GM10266 (cell line): Measurements from ENCODE around the gene CHCHD3.

ENCODE experiments used
- DNase-seq: peaks from one replicate; pipeline ENCODE4 v3.0.0; 2012; ENCODE audit errors: extremely low spot score
- CTCF ChIP-seq: IDR thresholded peaks from 2 replicates; pipeline ENCODE4 v1.5.1; 2012; ENCODE audit warnings: mild to moderate bottlenecking, low read depth; ENCODE audit not compliant: control insufficient read depth, insufficient read depth; ENCODE audit errors: missing control alignments

The CHCHD3 gene

DNA sequence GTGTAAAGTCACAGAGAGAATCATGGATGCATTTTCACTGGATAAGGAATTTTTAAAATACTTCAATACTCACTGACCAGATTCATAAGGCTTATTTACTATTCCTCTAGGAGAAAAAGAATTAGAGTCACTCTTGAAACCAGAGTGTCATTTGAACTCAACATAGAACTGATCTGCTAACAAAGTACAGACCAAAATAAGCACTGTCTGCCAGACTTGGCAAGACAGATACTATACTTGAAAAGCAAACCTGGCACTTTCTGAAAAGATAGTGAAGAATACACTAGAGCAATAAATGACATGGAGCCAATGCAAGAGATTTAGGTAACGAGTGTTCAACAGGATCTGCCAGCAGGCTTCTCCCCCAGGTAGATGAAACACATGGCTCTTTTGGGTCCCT lies 215.3 kb downstream of the CHCHD3 start:
- TF ChIP-seq CTCF: no peak
- no peak for DNase-seq

GRCh38 chr7:132866144-132866531 lies 215.8 kb downstream of the CHCHD3 start:
- no peak for DNase-seq
- no peak for TF ChIP-seq CTCF

GRCh38 chr7:132865366-132866143 lies 216.3 kb downstream of the CHCHD3 start:
- no peak for TF ChIP-seq CTCF
- DNase-seq: no peak

DNA sequence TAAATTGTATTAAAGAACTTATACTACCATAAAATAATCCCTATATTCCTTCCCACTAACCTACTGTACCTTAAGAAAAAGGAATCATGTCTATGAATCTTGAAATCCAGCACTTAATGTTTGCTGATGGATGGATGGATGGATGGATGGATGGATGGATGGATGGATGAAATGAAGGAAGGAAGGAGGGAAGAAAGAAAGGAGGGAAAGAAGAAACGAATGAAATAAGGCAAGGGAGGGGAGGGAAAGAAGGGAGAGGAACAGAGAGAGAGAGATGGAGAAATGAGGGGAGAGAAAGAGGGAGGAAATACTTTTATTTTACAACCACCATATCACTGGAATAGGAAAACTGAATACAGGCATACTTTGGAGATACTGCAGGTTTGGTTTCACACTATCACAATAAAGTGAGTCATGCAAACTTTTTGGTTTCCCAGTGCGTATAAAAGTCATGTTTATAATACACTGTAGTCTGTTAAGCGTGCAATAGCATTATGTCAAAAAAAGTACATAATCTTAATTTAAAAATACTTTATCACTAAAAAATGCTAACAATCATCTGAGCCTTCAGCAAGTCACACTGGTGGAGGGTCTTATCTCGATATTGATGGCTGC lies 219.8 kb downstream of the CHCHD3 start:
- no peak for DNase-seq
- TF ChIP-seq CTCF: no peak

DNA sequence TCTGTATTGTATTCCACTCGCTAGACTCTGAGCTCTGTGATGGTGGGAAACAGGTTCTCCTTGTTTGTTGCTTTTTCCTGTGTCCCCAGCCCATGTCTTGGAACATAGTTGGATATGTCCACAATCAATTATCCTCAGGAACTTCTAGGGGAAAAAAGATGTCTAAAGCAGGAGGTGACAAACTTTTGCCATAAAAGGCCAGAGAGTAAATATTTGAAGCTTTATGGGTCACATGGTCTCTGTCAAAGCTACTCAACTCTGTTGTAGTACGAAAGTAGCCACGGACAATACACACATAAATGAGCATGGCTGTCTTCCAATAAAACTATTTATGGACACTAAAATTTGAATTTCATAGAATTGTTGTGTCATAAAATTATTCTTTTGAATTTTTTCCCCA lies 220.5 kb downstream of the CHCHD3 start:
- no peak for DNase-seq
- TF ChIP-seq CTCF: no peak

- no peak for DNase-seq
- no peak for TF ChIP-seq CTCF
Observed at GRCh38 chr7:132859199-132859598, 222.7 kb downstream of the CHCHD3 start.

DNA sequence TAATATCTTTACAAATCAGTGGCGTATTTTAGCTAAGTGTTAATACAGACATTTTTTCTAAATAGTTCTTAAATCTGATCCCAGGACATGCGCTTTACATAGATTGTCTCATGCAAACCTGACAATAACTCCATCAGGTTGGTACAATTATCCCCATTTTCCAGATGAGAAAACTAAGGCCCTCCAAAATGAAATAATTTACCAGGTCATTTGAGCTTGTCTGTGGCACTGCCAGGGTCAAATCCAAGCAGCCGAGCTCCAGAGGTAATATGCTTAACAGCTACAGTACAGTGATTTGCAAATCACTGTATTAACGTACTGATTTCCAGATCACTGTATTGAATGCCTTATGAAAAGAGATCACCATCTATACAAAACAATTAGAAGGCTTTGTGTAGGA lies 223.1 kb downstream of the CHCHD3 start:
- DNase-seq: no peak

More for the DNA sequence above, 223.1 kb downstream of the CHCHD3 start:
- no peak for TF ChIP-seq CTCF
